ENCODE results near the gene MAFG. TPM values are rescaled to one million over a fixed set of nuclear protein-coding genes. Genes with fewer than 3 reads are reported as not detected.

Gene MAFG
- total and polyA plus RNA-seq, 3 donors from 2014 or later: 21.8 to 36.9 (median 31.7) TPM

- Histone ChIP-seq H3K27me3 (no peaks in the 10 kb centered on the region), H3K9me3 (no peaks in the 10 kb centered on the region), H3K27ac (peak overlapping the region; percentile 85 to 93), H3K4me3 (peak overlapping the region; percentile 87 to 93), H3K36me3 (ENCODE audit: low read depth, missing control alignments) (no peaks in the 10 kb centered on the region), H3K4me1 (peaks cover 41% of the 10 kb centered on the region)
- 0% methylated on average over 11 of the region's 78 CpGs; no CpG with 5 or more reads in 1 of the 2 donors for WGBS, 2 donors
- no peak for DNase-seq
- intact Hi-C loops (cut with DNase I; ENCODE audit: low total_unique reads): no loop called here
- no peak for TF ChIP-seq POLR2A (IDR thresholded peaks at IDR 0.05)
- TF ChIP-seq CTCF (IDR thresholded peaks at IDR 0.05): no peak
Measured at GRCh38 chr17:81927152-81927652, 333 bp downstream of the MAFG start.

- Histone ChIP-seq H3K27ac (peak overlapping the region; percentile 85 to 93), H3K4me3 (peak overlapping the region; percentile 87 to 93), H3K36me3 (ENCODE audit: low read depth, missing control alignments) (no peaks in the 10 kb centered on the region), H3K27me3 (no peaks in the 10 kb centered on the region), H3K9me3 (no peaks in the 10 kb centered on the region), H3K4me1 (peaks cover 41% of the 10 kb centered on the region)
- intact Hi-C loops (cut with DNase I; ENCODE audit: low total_unique reads): no loop called here
- peak; percentile 79 for DNase-seq
- WGBS, 2 donors: 0 to 1% methylated on average over 14 to 33 of the region's 46 CpGs
- TF ChIP-seq CTCF (IDR thresholded peaks at IDR 0.05): no peak
- no peak for TF ChIP-seq POLR2A (IDR thresholded peaks at IDR 0.05)
Measured at GRCh38 chr17:81926451-81927151, 934 bp downstream of the MAFG start.

GRCh38 chr17:81925860-81926450 is 1.6 kb downstream of the MAFG start:
- H3K36me3 ChIP-seq (ENCODE audit: low read depth, missing control alignments): no peaks in the 10 kb centered on the region
- TF ChIP-seq CTCF (IDR thresholded peaks at IDR 0.05): no peak
- TF ChIP-seq POLR2A (IDR thresholded peaks at IDR 0.05): no peak
- DNase-seq: no peak
- no peaks in the 10 kb centered on the region for H3K27me3 ChIP-seq
- 65 to 75% methylated on average over 8 to 10 of the region's 10 CpGs for WGBS, 2 donors
- peak overlapping the region; percentile 85 to 93 for H3K27ac ChIP-seq
- intact Hi-C loops (cut with DNase I; ENCODE audit: low total_unique reads): no loop called here
- peak overlapping the region in 1 of 2 donors; percentile 87 for H3K4me3 ChIP-seq
- peaks cover 41% of the 10 kb centered on the region for H3K4me1 ChIP-seq
- H3K9me3 ChIP-seq: no peaks in the 10 kb centered on the region

- Histone ChIP-seq H3K27me3 (no peaks in the 10 kb centered on the region), H3K9me3 (no peaks in the 10 kb centered on the region), H3K4me3 (no peak overlapping the region), H3K27ac (peak overlapping the region in 1 of 2 donors; percentile 69), H3K4me1 (peaks cover 41% of the 10 kb centered on the region), H3K36me3 (ENCODE audit: low read depth, missing control alignments) (no peaks in the 10 kb centered on the region)
- intact Hi-C loops (cut with DNase I; ENCODE audit: low total_unique reads): no loop called here
- TF ChIP-seq POLR2A (IDR thresholded peaks at IDR 0.05) (no peak), CTCF (IDR thresholded peaks at IDR 0.05) (no peak)
- no peak for DNase-seq
- WGBS, 2 donors: 69% methylated on average over 14 to 20 of the region's 21 CpGs
Measured at GRCh38 chr17:81924557-81925532, 2.7 kb downstream of the MAFG start.
